Stimulated activated CD8-positive, alpha-beta memory T cell treated with anti-CD3 and anti-CD28 coated beads, Interleukin-12 subunit alpha, Interleukin-12 subunit beta, amount 100 ng/mL, for 4 hours (primary cell): ENCODE measurements around the gene EDIL3.

ENCODE experiments used
- DNase-seq: peaks from one replicate; pipeline ENCODE4 v3.0.0-alpha.2; 2020; ENCODE audit warnings: low read depth

The EDIL3 gene

GRCh38 chr5:83957188-83957587, 427.5 kb downstream of the EDIL3 start:
- DNase-seq = no peak

- no peak for DNase-seq
These were observed 428.3 kb downstream of the EDIL3 start for GRCh38 chr5:83956386-83956785.

GRCh38 chr5:83955916-83956315, 428.8 kb downstream of the EDIL3 start:
- DNase-seq = no peak

- no peak for DNase-seq
These were observed 436.9 kb downstream of the EDIL3 start for GRCh38 chr5:83947763-83948162.

- DNase-seq = no peak
These were observed 438.2 kb downstream of the EDIL3 start for GRCh38 chr5:83946516-83946915.

- DNase-seq = no peak
These were observed 442.5 kb downstream of the EDIL3 start for GRCh38 chr5:83942155-83942554.

GRCh38 chr5:83937837-83938236, 446.8 kb downstream of the EDIL3 start:
- DNase-seq = no peak

- no peak for DNase-seq
These were observed 452.7 kb downstream of the EDIL3 start for GRCh38 chr5:83931969-83932368.

- no peak for DNase-seq
These were observed 457.4 kb downstream of the EDIL3 start for GRCh38 chr5:83927140-83927733.

GRCh38 chr5:83925955-83926337, 458.7 kb downstream of the EDIL3 start:
- no peak for DNase-seq

GRCh38 chr5:83925321-83925954, 459.2 kb downstream of the EDIL3 start:
- DNase-seq = no peak

- DNase-seq = no peak
These were observed 459.8 kb downstream of the EDIL3 start for GRCh38 chr5:83924891-83925290.

GRCh38 chr5:83924171-83924570, 460.5 kb downstream of the EDIL3 start:
- no peak for DNase-seq

GRCh38 chr5:83922699-83923098, 462.0 kb downstream of the EDIL3 start:
- DNase-seq = no peak

- DNase-seq = no peak
These were observed 462.9 kb downstream of the EDIL3 start for GRCh38 chr5:83921666-83922193.

- no peak for DNase-seq
These were observed 465.3 kb downstream of the EDIL3 start for GRCh38 chr5:83919071-83920041.

- no peak for DNase-seq
These were observed 467.3 kb downstream of the EDIL3 start for GRCh38 chr5:83917261-83917908.

- no peak for DNase-seq
These were observed 469.8 kb downstream of the EDIL3 start for GRCh38 chr5:83914662-83915418.

GRCh38 chr5:83914199-83914598, 470.5 kb downstream of the EDIL3 start:
- no peak for DNase-seq

- no peak for DNase-seq
These were observed 471.1 kb downstream of the EDIL3 start for GRCh38 chr5:83913593-83913992.

- DNase-seq = no peak
These were observed 473.2 kb downstream of the EDIL3 start for GRCh38 chr5:83911367-83911919.
